GM19455 (cell line): Measurements from ENCODE around the gene CFAP61.
"Not testable (repeated sequence)": the region's sequence is repeated elsewhere in the genome, so short reads cannot be mapped to it uniquely, and the experiment has no call there.

ENCODE experiments used
- ATAC-seq: cut with Tn5 transposase; IDR thresholded peaks from one replicate; pipeline ENCODE4 v1.9.1; 2021; ENCODE audit not compliant: unreplicated experiment

The CFAP61 gene

GRCh38 chr20:20209684-20210083 is 157.4 kb downstream of the CFAP61 start:
- no peak for ATAC-seq

DNA sequence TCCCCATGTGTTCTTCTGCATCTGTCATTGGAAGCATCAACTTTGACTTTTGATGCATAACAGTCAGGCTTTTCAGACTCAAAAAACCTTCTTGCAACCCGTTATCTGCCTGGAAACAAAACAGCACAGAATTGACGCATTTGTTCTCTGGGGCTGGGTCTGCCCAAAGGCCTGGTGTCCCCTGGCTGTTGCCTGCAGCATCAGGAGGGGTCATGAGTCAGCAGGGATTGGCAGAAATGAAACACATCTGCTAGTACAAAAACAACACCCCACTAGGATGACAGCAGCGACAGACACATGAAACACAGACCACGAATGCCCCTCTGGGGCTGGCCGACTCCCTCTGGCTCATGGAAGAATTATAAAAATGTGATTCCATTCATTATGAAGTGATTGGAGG is 158.0 kb downstream of the CFAP61 start:
- no peak for ATAC-seq

- ATAC-seq, result no peak
Observed at GRCh38 chr20:20210943-20211273, 158.6 kb downstream of the CFAP61 start.

DNA sequence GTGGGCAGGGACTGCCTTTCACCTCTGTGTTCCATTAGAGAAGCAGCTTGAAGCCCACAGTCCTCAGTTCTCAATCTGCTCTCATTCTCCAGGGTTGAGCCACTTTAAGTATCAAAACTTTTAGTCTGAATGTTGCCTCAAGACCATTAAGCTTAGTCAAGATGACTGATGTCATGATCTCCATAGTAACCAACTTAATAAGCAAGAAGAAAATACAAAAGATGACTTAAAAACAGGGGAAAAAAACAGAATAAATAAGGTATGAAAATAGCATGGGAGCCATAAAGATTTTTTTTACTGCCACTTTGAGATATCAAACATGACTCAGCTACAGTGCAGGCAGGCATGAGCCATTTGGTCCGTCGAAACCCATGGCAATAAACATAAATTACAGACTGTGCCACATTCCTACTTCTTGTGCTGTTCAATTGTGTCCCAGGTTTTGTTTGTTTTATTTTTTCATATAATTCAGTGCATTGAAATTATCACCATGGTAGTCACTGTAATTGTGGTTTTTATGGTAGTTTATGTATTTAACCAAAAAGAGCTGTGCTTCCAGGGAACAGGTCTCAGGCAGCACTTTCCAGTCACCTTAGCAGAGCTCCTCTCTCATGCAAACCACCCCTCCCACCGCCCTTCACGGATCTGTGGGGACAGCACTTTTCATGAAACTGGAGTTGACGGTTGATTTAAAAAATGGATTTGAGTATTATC is 159.1 kb downstream of the CFAP61 start:
- ATAC-seq, result no peak

- no peak for ATAC-seq
Observed at GRCh38 chr20:20211988-20212518, 159.7 kb downstream of the CFAP61 start.

- no peak for ATAC-seq
Observed at GRCh38 chr20:20212675-20213096, 160.4 kb downstream of the CFAP61 start.

DNA sequence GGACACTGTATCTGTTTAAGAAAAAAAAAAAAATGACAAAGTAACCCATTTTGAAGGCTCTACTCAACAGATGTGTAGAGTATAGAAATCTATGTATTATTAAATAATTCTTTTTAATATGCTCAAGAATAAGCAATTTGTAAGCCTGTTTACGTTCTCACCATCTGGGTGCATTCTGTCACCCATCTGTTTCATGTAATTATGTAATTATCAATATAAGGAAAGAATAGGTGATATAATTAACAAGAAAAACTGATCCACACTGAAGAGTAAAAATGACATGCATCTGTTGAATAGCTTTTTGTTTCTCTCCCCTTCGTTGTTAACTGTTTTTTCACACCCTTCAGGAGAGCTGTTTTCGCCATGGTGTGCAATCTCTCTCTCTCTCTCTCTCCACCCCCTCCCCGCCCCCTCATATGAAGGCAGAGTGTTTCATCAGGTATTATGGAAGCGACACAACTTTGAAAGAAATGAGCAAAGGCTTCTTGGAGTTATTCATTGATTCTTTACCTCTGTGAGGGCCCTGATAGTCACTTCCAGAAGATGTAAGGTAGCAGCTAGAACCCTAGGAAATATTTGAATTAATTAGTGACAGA is 161.3 kb downstream of the CFAP61 start:
- no peak for ATAC-seq

DNA sequence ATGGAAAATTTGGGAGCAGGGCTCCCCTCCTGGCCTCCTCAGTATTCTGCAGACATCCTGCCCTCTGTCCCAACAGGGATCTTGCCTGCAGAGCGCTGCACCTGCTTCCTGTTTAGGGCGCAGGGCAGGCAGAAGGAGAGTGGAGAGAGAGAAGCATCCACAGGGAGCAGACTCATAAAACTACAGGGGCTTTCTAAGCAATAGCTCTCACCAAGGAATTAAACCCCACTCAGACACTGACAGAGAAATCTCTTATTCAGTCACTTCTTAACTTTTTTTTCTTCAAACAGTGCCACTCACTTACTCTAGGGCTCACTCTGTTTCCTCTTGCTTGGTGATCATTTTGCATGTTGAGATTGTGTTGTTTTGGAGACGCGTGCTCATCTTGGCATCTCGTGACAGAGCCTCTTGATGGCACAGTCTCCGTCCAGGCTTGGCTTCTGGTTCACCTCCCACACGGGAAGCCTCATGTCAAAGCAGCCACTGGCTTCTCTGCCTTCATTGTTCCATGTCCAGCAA is 162.5 kb downstream of the CFAP61 start:
- no peak for ATAC-seq

- ATAC-seq, result no peak
Observed at GRCh38 chr20:20215976-20216727, 163.8 kb downstream of the CFAP61 start.

DNA sequence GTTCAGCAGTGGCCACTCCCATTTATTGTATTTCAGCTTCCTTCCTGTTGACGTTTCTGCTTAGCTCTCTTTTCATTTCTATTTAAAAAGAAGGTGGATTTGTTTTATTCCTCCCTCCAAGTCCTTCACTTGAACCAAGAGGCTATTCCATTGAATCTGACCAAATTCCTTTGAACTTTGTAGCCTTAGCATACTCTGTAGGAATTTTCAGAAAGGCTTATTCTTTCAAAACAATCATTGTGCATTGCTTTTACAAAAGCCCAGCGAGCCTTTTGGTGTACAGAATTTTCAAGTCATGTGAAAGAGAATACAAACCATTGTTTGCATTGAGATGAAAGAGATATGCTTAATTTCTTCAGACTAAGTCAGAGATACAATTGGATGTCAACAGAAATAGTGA is 164.6 kb downstream of the CFAP61 start:
- ATAC-seq, result no peak

- ATAC-seq, result no peak
Observed at GRCh38 chr20:20217621-20218020, 165.3 kb downstream of the CFAP61 start.

DNA sequence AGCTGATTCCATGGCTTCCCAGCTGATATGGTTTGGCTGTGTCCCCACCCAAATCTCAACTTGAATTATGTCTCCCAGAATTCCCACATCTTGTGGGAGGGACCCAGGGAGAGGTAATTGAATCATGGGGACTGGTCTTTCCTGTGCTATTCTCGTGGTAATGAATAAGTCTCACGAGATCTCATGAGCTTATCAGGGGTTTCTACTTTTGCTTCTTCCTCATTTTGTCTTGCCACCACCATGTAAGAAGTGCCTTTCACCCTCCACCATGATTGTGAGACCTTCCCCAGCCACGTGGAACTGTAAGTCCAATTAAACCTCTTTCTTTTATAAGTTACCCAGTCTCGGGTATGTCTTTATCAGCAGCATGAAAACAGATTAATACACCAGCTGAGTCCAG is 165.8 kb downstream of the CFAP61 start:
- not testable (repeated sequence) for ATAC-seq

GRCh38 chr20:20219016-20219415 is 166.7 kb downstream of the CFAP61 start:
- no peak for ATAC-seq

DNA sequence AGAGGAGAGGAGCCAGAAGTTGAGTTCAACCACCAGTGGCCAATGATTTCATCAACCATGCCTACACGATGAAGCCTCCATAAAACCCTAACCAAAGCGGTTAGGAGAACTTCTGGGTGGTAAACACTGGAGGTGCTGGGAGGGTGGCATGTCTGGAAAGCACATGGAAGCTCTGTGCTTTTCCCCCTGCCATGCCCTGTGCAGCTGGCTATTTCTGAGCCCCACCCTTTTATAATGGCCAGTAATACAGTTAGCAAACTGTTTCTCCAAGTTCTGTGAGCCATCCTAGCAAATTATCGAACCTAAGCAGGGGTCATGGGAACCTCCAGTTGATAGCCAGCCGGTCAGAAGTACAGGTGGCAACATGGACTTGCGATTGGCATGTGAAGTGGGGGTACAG is 167.8 kb downstream of the CFAP61 start:
- ATAC-seq, result no peak

GRCh38 chr20:20223981-20224380 is 171.6 kb downstream of the CFAP61 start:
- ATAC-seq, result no peak

DNA sequence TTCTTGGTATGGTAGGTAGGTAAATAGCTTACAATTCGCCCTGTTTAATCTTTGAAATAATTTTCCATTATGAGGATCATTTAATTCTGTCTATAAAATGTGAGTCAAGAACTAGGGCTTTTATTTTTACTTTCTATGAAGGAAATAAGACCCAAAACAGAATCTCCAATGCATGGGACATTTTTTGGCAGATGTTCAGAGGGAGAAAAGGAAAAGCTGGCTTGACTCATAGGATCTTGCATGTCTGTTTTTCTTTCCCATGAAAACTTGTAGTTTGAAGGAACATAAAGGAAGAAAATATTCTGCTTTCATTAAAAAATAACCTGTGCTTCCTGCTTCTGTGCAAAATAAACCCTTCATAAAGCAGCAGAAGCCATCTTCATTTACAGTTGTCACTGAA is 172.5 kb downstream of the CFAP61 start:
- ATAC-seq, result no peak

DNA sequence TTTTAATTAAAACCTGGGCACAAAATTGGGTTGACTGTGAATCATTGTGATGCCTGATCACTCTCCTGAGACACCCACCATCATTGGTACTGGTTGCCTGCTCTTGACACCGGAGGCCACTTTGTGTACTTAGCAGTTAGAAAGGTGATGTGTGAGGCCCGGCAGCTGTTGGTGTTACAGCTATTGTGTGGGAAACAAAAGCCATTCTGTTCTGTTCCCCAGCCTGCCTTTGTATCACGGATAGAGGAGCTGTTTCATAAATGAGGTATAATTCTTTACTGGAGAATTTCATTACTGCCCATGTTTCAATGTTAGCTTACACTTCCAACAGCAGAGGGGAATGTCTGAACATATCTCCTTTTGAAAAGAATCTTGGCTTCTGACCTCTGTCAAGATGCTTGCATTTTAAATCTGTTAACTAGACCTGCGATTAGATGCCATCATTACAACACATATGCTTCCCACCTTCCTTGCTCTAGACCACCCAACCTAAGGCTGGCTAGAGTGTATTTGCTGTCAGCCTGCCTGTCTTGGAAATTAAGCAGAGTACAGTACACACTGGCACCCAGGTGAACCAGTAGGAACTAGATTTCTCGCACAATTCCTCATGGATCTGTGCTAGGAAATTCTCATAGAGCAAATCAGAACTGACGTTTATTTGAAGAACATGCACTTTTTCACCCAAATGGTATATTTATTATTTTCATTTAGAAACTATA is 173.2 kb downstream of the CFAP61 start:
- no peak for ATAC-seq

- no peak for ATAC-seq
Observed at GRCh38 chr20:20226554-20226953, 174.2 kb downstream of the CFAP61 start.

- ATAC-seq, result no peak
Observed at GRCh38 chr20:20227013-20227571, 174.8 kb downstream of the CFAP61 start.

DNA sequence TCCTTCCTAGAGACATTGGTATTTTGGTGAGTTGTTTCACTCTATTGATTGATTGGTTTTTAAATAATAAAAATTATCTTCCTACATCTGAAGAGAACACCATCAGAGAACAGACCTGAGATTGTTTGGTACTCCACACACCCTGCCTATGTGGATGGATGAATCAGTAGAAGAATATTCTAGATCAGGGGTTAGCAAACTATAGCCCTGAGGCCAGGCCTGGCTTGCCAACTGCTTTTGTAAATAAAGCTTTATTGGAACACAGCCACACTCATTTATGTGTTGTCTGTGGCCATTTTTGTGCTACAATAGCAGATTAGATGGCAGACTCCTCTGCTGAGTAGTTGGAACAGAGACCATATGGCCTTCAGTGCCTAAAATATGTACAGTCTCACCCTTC is 176.0 kb downstream of the CFAP61 start:
- no peak for ATAC-seq

- ATAC-seq, result no peak
Observed at GRCh38 chr20:20229595-20229994, 177.3 kb downstream of the CFAP61 start.
